ENCODE measurements around the gene PDGFB.

PDGFB gene

DNA sequence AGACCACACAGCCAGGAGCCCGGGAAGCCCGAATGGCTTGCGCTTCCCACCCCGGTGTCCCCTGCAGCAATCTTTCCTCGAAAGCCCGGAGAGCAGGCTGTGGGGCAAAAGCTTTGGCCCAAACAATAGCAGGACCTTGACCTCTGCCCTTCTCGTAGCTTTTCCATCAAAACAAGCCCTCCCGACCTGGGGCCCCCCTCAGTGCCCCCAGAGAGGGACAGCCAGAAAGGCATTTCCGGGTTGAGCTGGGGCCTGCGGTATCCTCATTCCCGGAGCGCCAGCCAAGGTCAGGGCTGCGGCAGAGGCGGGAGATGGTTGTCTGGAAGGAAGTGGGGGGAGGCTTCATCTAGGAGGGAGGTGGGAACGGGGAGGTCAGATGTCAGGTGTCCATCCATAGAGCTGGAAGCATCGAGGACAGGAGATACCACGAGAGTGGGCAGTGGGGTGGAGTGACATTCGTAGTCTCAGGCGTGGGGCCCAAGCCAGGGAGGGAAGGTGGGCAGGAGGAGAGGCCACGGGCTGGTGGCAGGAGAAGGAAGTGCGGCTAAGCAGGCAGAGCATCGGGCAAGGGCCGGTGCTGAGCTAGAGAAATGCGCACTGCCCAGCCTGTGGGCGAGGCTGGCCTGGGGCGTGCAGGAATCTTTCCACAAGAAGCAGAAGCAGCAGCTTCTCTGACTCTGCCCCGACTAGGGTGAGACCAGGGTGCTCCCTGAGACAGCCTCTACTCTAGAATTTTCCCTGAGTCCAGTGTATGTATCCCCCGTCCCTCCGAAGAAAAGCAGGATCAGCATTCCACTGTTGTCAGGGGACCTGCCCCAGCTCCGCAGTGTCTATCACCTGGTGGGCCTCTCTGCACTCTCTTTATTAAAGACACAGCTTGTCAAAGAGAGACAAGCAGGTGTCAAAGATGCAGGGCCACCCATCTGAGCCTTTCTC is 14.3 kb downstream of the PDGFB start:
- no peak overlapping the region for H3K27ac ChIP-seq
- intact Hi-C loops (cut with DNase I; ENCODE audit: low total_unique reads): no loop called here
- TF ChIP-seq, protein P1, sequence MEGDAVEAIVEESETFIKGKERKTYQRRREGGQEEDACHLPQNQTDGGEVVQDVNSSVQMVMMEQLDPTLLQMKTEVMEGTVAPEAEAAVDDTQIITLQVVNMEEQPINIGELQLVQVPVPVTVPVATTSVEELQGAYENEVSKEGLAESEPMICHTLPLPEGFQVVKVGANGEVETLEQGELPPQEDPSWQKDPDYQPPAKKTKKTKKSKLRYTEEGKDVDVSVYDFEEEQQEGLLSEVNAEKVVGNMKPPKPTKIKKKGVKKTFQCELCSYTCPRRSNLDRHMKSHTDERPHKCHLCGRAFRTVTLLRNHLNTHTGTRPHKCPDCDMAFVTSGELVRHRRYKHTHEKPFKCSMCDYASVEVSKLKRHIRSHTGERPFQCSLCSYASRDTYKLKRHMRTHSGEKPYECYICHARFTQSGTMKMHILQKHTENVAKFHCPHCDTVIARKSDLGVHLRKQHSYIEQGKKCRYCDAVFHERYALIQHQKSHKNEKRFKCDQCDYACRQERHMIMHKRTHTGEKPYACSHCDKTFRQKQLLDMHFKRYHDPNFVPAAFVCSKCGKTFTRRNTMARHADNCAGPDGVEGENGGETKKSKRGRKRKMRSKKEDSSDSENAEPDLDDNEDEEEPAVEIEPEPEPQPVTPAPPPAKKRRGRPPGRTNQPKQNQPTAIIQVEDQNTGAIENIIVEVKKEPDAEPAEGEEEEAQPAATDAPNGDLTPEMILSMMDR (IDR thresholded peaks at IDR 0.05): no peak

DNA sequence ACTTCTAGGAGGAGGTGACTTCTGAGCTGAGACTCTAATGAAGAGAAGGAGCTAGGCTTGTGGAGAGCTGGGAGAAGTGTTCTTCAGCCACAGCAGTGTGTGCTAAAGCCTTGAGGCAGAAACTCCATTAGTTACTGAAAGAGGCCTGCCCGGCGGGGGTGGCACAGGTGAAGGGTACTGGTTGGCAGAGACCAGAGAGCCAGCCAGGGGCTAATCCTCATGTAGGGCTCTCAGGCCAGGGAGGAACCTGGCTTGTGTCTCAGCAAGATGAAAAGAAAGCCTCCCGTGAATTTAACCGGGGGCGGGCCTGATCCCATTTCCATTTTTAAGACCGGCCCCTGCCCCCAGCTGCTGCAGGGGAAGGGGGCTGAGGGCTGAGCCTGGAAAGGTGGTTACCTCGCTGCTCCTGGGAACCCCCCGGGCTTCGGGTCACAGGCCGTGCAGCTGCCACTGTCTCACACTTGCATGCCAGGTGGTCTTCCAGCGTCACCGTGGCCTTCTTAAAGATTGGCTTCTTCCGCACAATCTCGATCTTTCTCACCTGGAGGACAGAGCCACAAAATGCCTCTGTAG is 15.0 kb downstream of the PDGFB start:
- Histone ChIP-seq H3K9me3 (no peaks in the 10 kb centered on the region), H3K27ac (no peak overlapping the region), H3K36me3 (peaks cover 0 to 49% (median 0%) of the 10 kb centered on the region in 3 donors), H3K4me1 (peaks cover 0 to 13% (median 7%) of the 10 kb centered on the region in 4 donors), H3K4me3 (no peak overlapping the region), H3K27me3 (peaks cover 0 to 47% of the 10 kb centered on the region in 2 donors)
- TF ChIP-seq, protein P1 (IDR thresholded peaks at IDR 0.05): no peak
- intact Hi-C loops (cut with DNase I; ENCODE audit: low total_unique reads): no loop called here
- no peak for DNase-seq

More for the DNA sequence above, 14.3 kb downstream of the PDGFB start:
- Histone ChIP-seq H3K4me3 (no peak overlapping the region), H3K27me3 (peaks cover 0 to 54% of the 10 kb centered on the region in 2 donors), H3K4me1 (peaks cover 0 to 19% (median 10%) of the 10 kb centered on the region in 4 donors), H3K9me3 (no peaks in the 10 kb centered on the region), H3K36me3 (peaks cover 0 to 42% (median 0%) of the 10 kb centered on the region in 3 donors)
- DNase-seq: no peak

- intact Hi-C loops (cut with DNase I; ENCODE audit: low total_unique reads): no loop called here
- Histone ChIP-seq H3K36me3 (peaks cover 0 to 56% (median 0%) of the 10 kb centered on the region in 3 donors), H3K27me3 (peaks cover 0 to 43% of the 10 kb centered on the region in 2 donors), H3K27ac (no peak overlapping the region), H3K9me3 (no peaks in the 10 kb centered on the region), H3K4me1 (peaks cover 0 to 12% (median 7%) of the 10 kb centered on the region in 4 donors), H3K4me3 (no peak overlapping the region)
- TF ChIP-seq, protein P1 (IDR thresholded peaks at IDR 0.05): no peak
- no peak for DNase-seq
Observed at GRCh38 chr22:39229075-39229474, 15.7 kb downstream of the PDGFB start.

GRCh38 chr22:39227542-39228272 is 17.1 kb downstream of the PDGFB start:
- TF ChIP-seq, protein P1 (IDR thresholded peaks at IDR 0.05): no peak
- Histone ChIP-seq H3K36me3 (peaks cover 0 to 57% (median 0%) of the 10 kb centered on the region in 3 donors), H3K4me1 (no peaks in the 10 kb centered on the region), H3K27me3 (peaks cover 0 to 36% of the 10 kb centered on the region in 2 donors), H3K27ac (no peak overlapping the region), H3K9me3 (no peaks in the 10 kb centered on the region), H3K4me3 (no peak overlapping the region)
- intact Hi-C loops (cut with DNase I; ENCODE audit: low total_unique reads): no loop called here
- no peak for DNase-seq

DNA sequence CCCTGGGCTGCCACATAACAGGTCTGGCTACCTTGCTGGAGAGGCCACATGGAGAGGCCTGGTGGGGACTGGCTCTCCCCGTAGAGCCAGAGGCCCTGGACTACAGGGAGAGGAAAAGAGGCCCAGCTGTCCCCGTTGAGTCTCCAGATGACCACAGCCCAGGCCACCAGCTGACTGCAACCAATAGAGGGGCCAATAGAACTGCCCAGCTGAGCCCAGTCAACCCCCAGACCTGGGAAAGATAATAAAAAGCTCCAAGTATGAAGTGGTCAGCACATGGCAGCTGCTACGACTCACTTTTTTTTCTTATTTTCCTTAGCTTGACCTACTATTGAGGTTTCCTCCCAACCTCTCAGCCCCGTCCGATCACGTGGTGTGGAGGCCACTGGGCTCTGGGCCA is 18.4 kb downstream of the PDGFB start:
- Histone ChIP-seq H3K4me3 (no peak overlapping the region), H3K36me3 (peaks cover 0 to 54% (median 0%) of the 10 kb centered on the region in 3 donors), H3K27ac (no peak overlapping the region), H3K9me3 (no peaks in the 10 kb centered on the region), H3K4me1 (no peaks in the 10 kb centered on the region), H3K27me3 (peaks cover 0 to 31% of the 10 kb centered on the region in 2 donors)
- intact Hi-C loops (cut with DNase I; ENCODE audit: low total_unique reads): no loop called here
- TF ChIP-seq, protein P1 (IDR thresholded peaks at IDR 0.05): no peak
- no peak for DNase-seq

Measured in tibial artery (tissue), 4 donors.